A375 (cell line): ENCODE results near the gene PPFIA1. TPM values are rescaled to one million over a fixed set of nuclear protein-coding genes. Genes with fewer than 3 reads are reported as not detected.

ENCODE experiments used
- small RNA-seq: library from RNA; depleted of rRNA; stranded (forward); fragments of <200 nt; gene quantifications from one replicate; pipeline ENCODE3, GENCODE V24; 2014
- total RNA-seq: library from RNA; depleted of rRNA; stranded (reverse); fragments of >200 nt; shearing (Covaris generic); gene quantifications from 2 replicates; pipeline ENCODE4 v1.2.3, GENCODE V29; 2014; rRNA removed

Gene PPFIA1
- 38.6 and 49.6 TPM in 2 replicates for total RNA-seq

DNA sequence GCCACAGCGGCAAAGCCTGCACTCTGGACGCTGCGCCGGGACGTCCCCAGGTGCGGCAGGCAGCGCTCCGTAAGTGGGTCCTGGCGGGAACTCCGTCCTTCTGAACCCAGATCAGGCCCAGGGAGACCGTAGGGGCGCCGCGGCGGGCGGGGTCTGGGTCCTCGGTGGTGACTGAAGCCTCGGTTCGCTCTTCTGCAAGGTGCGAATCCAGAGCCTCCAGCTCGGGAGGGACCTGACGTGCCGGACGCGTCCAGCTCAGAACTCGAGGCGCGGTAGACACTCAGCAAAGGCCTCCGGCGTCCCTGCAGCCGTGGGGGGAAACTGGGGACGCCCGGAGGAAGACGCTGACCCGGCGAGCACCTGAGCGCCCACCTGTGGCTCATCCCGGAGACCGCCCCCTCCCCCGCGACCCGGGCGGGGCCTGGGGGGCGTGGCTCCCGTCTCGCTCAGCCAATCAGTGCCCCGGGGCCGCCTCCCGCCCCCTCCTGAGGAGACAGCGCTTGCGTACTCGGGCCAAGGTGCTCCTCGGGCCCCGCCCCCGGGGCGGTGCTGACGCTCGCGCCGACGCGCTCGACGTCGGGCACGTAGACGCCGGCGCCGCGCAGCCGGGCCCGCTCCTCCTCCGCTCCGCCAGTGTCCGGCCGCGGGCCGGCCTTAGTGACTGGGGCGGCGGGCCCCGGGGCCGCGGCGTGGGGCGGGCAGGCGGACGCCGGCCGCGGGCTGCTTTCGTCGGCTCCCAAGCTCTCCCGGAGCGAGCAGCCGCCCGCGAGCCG, at the start of gene PPFIA1:
Gene PPFIA1, plus strand, starts transcription at position 587 of the 773 bp plus-strand sequence. CDS start 1,483 bp downstream, outside the sequence.

DNA sequence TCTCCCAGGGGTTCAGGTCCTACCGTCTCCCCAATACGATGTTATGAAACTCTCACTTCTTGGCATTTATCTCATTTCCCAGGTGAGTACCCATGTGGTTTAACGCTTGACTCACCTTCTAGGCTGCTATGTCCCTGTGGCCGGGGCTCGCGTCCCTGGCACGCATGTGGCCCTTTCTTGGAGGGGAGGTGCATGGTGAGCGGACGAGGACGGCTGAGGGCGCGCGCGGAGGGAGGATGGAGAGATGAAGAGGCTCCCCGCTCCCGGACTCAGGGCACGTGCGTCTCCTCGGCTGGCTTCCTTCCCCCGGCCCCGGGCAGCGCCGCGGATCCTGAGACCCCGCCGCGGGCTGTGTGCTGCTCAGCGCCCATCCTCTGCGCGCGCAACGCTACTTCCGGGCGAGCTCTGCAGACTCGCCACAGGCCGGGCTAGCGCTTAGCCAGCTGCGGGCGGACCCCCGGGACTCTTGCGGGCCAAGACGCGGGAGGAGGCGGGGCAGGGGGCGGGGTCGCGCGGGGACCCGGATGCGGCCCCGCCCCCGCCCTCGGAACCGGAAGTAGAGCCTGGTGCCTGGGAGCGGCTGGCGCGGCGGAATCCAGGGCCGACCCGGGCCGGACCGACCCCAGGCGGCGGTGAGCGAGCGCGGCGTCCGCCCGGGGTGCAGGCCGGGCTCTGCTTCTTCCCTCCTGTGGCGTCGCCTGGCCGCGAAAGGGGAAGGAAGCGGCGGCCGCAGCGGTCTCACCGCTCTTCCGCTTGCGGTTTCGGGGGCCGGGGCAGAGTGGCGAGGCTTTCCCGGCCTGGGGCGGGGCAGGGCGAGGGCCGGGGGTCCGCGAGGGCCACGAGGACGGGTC, 127.7 kb downstream of the PPFIA1 start, which contains the start of gene CTTN:
Gene CTTN, plus strand, starts transcription at position 547 of the 851 bp plus-strand sequence. CDS start 8,769 bp downstream, outside the sequence.

Small RNA genes within 50 kb of the gene (small RNA-seq; reads per million reads assigned to genes)
- 0.42 reads per million, percentile 10 among the genes with 10 or more reads in this experiment for gene MIR548K

Other genes starting within 250 kb of the PPFIA1 start
- gene ANO1, start 192.4 kb upstream of the PPFIA1 start, total RNA-seq = 29.3 and 29.5 TPM in 2 replicates
- 50.0 and 51.3 TPM in 2 replicates for gene FADD, start 67.4 kb upstream of the PPFIA1 start, total RNA-seq
- gene CTTN, start 127.8 kb downstream of the PPFIA1 start, total RNA-seq = 205 and 229 TPM in 2 replicates